HCT116 (cell line): ENCODE measurements around the gene TSPEAR.
"Not testable (repeated sequence)": the region's sequence is repeated elsewhere in the genome, so short reads cannot be mapped to it uniquely, and the experiment has no call there.

Source experiments
- CBX3 ChIP-seq: IDR thresholded peaks from 2 replicates; pipeline ENCODE4 v1.6.1; 2012; ENCODE audit warnings: low read depth
- EZH2 ChIP-seq: fragments of 200-600 bp; sonication (generic); IDR thresholded peaks from 2 replicates; pipeline ENCODE4 v1.6.1; 2017; ENCODE audit warnings: antibody characterized with exemption, mixed run types
- POLR2A ChIP-seq: IDR thresholded peaks from 2 replicates; pipeline ENCODE4 v1.7.0; 2011; ENCODE audit warnings: borderline replicate concordance; ENCODE audit not compliant: insufficient read depth, insufficient read length; ENCODE audit errors: extremely low read depth
- SP1 ChIP-seq: IDR thresholded peaks from 2 replicates; pipeline ENCODE4 v1.6.1; 2012; ENCODE audit warnings: low read depth
- YY1 ChIP-seq: IDR thresholded peaks from 2 replicates; pipeline ENCODE4 v1.6.1; 2011; ENCODE audit warnings: low read length, low read depth, moderate library complexity, mild to moderate bottlenecking; ENCODE audit not compliant: insufficient replicate concordance; ENCODE audit errors: extremely low read depth
- ZBTB33 ChIP-seq: IDR thresholded peaks from 2 replicates; pipeline ENCODE4 v1.6.1; 2011; ENCODE audit warnings: mild to moderate bottlenecking, low read length, moderate library complexity; ENCODE audit not compliant: insufficient replicate concordance; ENCODE audit errors: extremely low read depth
- TF ChIP-seq, protein P1 (sequence below), 3 experiments: fragments of 200-600 bp in 1 of 3; sonication (generic) in 1 of 3; IDR thresholded peaks in 2 of 3; conservative IDR thresholded peaks in 1 of 3; 2 replicates each; pipeline ENCODE4 v1.5.1; 2012 to 2017; ENCODE audit warnings: low read depth in 2 of 3, low read length in 2 of 3, antibody characterized with exemption in 1 of 3, borderline replicate concordance in 1 of 3, control low read depth in 1 of 3, mild to moderate bottlenecking in 1 of 3, mixed read lengths in 1 of 3, mixed run types in 1 of 3, moderate library complexity in 1 of 3; ENCODE audit not compliant: insufficient read depth in 1 of 3

DNA sequence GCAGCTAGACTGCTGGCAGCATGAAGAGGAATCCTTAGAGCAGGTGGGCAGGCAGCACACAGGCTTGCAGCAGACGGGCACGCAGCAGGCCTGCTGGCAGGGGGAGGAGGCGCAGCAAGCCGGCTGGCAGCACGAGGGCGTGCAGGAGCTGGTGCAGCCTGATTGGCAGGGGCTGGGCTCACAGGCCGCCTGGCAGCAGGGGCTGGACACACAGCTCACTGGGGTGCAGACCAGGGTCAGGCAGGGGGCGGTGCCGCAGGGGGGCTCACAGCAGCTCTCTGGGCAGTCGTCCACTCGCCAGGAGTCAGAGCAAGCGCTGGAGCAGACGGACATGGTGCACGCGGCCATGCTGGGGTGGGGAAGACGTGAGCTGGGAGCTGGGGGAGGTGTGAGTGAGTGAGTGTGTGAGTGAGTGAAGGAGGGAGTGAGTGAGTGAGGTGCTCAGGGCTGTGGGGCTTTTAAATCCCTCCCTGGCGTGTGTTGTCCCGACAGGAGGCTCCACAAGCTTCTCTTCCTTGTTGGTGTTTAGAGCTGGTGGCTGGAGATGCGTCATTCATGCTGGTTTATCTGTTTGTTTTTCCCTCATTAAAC is 131.0 kb downstream of the TSPEAR start, which contains the start of gene KRTAP10-5:
- not testable (repeated sequence) for TF ChIP-seq POLR2A, CBX3, EZH2, YY1, SP1, ZBTB33
- TF ChIP-seq, protein P1, sequence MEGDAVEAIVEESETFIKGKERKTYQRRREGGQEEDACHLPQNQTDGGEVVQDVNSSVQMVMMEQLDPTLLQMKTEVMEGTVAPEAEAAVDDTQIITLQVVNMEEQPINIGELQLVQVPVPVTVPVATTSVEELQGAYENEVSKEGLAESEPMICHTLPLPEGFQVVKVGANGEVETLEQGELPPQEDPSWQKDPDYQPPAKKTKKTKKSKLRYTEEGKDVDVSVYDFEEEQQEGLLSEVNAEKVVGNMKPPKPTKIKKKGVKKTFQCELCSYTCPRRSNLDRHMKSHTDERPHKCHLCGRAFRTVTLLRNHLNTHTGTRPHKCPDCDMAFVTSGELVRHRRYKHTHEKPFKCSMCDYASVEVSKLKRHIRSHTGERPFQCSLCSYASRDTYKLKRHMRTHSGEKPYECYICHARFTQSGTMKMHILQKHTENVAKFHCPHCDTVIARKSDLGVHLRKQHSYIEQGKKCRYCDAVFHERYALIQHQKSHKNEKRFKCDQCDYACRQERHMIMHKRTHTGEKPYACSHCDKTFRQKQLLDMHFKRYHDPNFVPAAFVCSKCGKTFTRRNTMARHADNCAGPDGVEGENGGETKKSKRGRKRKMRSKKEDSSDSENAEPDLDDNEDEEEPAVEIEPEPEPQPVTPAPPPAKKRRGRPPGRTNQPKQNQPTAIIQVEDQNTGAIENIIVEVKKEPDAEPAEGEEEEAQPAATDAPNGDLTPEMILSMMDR (IDR thresholded peaks at IDR 0.05 in 2 of 3, conservative IDR thresholded peaks at IDR 0.05 in 1 of 3; ENCODE audit: borderline replicate concordance in 1 of 3, insufficient read depth in 1 of 3, low read depth in 2 of 3, low read length in 2 of 3) = not testable (repeated sequence)
